ENCODE results near the gene DPYSL5.
A peak's percentile ranks its signal among the peaks of the same experiment; 100 is the strongest.

The DPYSL5 gene

GRCh38 chr2:26846334-26847306 is 1.3 kb upstream of the DPYSL5 start:
- peak; percentile 29 to 32 for DNase-seq (ENCODE audit: low read depth in 2 of 2)

- DNase-seq (ENCODE audit: low read depth in 2 of 2) = no peak
Observed at GRCh38 chr2:26847307-26847654, 651 bp upstream of the DPYSL5 start.

- no peak for DNase-seq (ENCODE audit: low read depth in 2 of 2)
Observed at GRCh38 chr2:26848336-26849055, 564 bp downstream of the DPYSL5 start.

GRCh38 chr2:26849056-26849999 is 1.4 kb downstream of the DPYSL5 start:
- DNase-seq (ENCODE audit: low read depth in 2 of 2) = no peak

- DNase-seq (ENCODE audit: low read depth in 2 of 2) = no peak
Observed at GRCh38 chr2:26850000-26850431, 2.1 kb downstream of the DPYSL5 start.

GRCh38 chr2:26850505-26850904 is 2.6 kb downstream of the DPYSL5 start:
- no peak for DNase-seq (ENCODE audit: low read depth in 2 of 2)

GRCh38 chr2:26852405-26853306 is 4.7 kb downstream of the DPYSL5 start:
- no peak for DNase-seq (ENCODE audit: low read depth in 2 of 2)

GRCh38 chr2:26853751-26854150 is 5.8 kb downstream of the DPYSL5 start:
- DNase-seq (ENCODE audit: low read depth in 2 of 2) = no peak

GRCh38 chr2:26854283-26854827 is 6.4 kb downstream of the DPYSL5 start:
- no peak for DNase-seq (ENCODE audit: low read depth in 2 of 2)

GRCh38 chr2:26855466-26855865 is 7.5 kb downstream of the DPYSL5 start:
- DNase-seq (ENCODE audit: low read depth in 2 of 2) = no peak

- no peak for DNase-seq (ENCODE audit: low read depth in 2 of 2)
Observed at GRCh38 chr2:26859622-26860021, 11.7 kb downstream of the DPYSL5 start.

GRCh38 chr2:26860211-26860850 is 12.4 kb downstream of the DPYSL5 start:
- DNase-seq (ENCODE audit: low read depth in 2 of 2) = no peak

GRCh38 chr2:26861610-26862224 is 13.8 kb downstream of the DPYSL5 start:
- no peak for DNase-seq (ENCODE audit: low read depth in 2 of 2)

- no peak for DNase-seq (ENCODE audit: low read depth in 2 of 2)
Observed at GRCh38 chr2:26864226-26864625, 16.3 kb downstream of the DPYSL5 start.

GRCh38 chr2:26864646-26865045 is 16.7 kb downstream of the DPYSL5 start:
- no peak for DNase-seq (ENCODE audit: low read depth in 2 of 2)

- no peak for DNase-seq (ENCODE audit: low read depth in 2 of 2)
Observed at GRCh38 chr2:26870585-26871095, 22.7 kb downstream of the DPYSL5 start.

GRCh38 chr2:26873286-26873983 is 25.5 kb downstream of the DPYSL5 start:
- DNase-seq (ENCODE audit: low read depth in 2 of 2) = no peak

GRCh38 chr2:26874514-26874913 is 26.6 kb downstream of the DPYSL5 start:
- DNase-seq (ENCODE audit: low read depth in 2 of 2) = no peak
